Embryonic facial prominence (tissue), 1 donor: ENCODE measurements around the gene MYO16.

Experiments used
- DNase-seq: peaks from one replicate; pipeline ENCODE4 v3.0.0-alpha.2; 2016; ENCODE audit errors: extremely low spot score

MYO16 gene

DNA sequence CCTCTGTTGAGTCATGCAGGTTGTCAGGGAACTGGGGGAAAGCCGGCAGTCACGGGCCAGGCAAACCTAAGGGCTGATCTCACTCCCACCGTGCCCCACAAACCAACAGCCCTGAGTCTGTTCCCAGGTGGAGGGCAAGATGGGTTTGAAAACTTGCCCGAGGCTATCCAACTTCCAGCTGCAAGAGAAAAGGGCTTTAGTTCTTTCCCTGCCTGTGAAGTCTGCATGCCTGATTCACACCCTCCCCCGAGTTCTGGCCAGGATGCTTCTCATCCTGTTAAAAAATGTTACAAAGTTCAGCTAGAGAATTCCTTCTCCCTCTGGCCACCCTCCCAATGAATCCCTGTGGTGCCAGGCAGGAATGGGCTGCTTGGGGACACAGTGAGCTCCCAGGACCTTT lies 33.1 kb downstream of the MYO16 start:
- DNase-seq = no peak

- no peak for DNase-seq
Measured at GRCh38 chr13:108663710-108664109, 34.3 kb downstream of the MYO16 start.

- DNase-seq = no peak
Measured at GRCh38 chr13:108667205-108667604, 37.8 kb downstream of the MYO16 start.

GRCh38 chr13:108669381-108669780 lies 40.0 kb downstream of the MYO16 start:
- no peak for DNase-seq

DNA sequence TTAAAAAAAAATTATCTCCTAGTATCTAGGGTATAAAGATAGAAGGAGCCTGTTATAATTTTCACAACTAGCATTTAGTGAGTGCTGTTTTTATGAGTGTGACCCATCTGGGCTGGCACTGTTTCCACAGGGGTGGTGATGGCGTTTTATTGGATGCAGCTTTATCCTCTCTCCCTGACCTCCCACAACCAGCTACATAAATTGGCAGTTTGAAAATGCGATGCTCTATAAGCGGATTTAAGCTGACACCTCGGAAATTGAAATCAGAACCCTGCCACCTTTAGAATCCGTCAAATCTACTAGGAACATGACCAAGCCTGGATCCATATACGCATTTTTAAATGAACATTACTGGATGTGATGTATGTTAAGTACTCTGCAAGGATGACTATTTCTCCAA lies 44.9 kb downstream of the MYO16 start:
- no peak for DNase-seq

DNA sequence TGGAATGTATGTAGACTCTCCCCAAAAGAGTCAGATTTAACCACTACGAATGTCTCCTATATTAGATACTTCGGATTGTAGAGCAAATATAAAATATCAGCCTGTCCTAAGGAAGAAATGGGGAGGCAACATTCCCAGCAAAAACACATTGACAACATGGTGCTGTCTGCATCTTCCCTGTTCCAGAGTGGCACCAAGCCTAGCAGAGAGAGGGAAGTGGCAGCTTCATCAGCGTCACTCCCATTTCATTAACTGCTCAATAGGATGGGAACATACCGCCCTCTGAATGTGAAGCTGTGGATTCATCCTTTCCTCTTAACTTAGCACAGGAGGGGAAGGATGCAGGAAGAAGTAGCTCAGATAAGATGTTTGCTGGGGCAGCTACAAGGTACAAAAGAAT lies 45.4 kb downstream of the MYO16 start:
- no peak for DNase-seq

DNA sequence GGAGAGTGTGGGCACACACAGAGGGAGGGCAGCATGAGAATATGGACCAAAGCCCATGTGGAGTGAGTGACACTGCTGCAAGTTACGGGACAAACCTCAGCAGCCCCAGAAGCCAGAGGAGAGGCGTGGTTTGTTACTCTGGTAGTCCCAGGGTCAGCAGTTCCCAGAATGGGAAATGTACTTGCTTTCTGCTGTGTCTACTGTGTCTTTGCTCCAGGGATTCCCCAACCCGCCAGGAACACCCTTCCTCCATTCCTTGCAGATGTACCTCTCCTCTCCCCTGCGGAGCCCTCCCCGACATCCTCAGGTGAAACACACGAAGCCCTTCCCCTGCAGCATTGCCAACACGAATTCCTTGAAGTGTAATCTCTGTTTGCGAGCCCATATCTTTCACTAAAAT lies 47.2 kb downstream of the MYO16 start:
- DNase-seq = no peak

GRCh38 chr13:108677806-108678205 lies 48.4 kb downstream of the MYO16 start:
- no peak for DNase-seq

- DNase-seq = no peak
Measured at GRCh38 chr13:108680011-108680410, 50.6 kb downstream of the MYO16 start.

DNA sequence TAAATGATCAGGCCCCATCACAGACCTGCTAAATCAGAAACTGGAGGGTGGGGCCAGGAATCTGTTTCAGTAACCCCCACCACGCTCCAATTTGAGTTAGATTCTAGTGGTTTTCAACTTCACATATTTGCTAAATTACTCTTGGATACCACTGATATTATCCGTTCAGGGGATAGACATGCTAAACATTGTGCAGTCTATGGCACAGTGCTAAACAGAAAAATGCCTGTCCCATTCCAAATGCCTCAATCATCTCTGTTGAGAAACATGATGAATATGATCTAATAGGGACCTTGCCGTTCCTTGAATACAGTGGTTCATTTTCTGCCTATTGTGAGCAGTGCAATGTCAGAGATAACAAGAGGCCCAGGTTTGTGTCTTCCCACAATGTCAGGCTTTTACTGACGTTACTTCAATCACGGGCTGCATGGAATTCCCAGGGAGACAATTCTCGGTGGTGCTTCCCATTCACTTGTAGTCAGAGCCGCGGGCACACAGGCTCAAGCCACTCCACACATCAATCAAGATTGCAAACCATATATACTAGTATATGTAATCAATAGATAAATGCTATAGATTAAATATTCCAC lies 52.7 kb downstream of the MYO16 start:
- DNase-seq = no peak

DNA sequence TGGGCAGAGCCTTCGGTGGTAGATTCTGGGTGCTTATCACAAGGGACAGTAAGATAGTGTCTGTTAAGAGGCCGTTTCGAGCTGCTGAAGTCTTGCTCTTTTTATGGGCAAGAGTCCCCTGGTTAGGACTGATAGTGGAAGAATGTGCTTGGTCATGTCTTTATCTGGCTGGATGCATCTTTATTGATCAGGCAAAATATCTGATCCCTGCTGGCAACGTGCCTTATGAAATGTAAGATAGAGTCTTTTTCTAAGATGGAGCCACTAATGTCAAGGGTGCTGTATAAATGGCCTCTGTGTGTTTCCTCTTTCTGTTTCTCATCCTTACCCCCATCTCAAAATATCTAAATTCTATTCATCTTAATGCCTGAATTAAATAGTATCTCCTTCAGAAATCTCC lies 53.3 kb downstream of the MYO16 start:
- DNase-seq = no peak

DNA sequence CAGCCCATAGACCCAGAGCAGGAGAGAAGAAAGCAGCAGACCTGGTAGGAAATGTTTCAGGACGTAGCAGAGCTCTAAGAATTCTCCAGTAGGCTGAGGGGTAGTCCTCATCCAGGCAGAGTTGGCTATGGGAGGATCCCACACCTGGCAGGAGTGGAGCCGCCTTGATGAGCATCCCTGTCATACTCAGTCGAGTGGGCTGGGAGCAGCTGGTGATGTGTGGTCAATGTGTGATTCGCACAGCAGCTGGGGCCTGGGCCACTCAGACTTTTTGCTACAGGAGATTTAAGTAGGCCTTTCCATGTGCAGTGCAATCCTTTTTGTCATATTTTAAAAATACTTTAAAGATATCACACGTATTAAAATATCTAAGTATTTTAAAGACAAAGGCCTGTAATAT lies 56.6 kb downstream of the MYO16 start:
- DNase-seq = no peak

DNA sequence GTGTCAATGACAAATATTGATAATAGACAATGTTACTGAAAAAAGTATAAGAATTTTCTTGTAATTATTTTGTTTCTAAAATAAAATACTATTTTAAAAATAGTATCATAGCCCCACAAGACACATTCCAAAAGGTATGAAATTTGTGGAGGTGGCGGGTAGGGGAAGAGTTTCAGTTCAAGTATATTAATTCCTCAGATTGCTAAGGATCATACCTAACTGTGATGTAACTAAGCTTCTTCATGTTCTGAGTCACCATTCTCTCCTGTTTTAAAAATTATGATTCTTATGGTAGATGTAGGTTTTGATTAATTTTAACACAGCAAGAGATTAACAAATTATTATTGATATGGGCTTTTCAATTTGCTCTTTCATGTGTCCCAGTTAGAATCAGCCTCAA lies 61.3 kb downstream of the MYO16 start:
- no peak for DNase-seq

DNA sequence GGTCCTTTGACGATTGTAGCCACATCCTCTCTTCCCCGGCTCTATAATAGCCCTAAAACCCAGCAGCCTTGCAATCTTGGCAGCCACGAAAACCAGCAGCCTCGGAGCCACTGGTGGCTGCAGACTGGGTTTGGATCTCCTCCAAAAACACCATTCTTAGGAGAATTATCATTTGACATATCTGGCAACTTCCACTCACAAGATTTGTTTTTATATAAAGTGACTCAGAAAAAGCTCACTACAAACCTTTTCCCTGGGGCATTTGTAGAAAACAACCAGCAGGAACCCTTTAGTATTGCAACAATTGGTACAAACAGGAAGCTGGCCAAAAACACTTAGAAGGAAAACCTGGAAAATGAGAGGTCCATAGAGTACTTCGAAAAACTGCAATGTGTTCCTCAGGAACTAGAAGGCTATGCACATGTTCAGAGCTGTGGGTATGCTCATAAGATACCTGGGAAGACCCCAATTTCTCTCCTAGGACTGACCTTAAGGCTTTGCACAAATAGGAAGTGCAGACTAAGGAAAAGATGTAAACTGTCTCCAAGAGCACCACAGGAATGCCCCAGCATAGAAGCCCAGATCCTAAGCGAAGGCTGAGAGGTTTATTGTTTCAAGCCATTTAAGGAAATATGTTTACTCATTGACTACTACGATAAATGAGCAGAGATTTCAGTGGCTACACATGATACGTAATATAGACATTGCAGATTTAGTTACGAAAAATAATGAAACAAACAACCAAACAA lies 71.2 kb downstream of the MYO16 start:
- DNase-seq = no peak

DNA sequence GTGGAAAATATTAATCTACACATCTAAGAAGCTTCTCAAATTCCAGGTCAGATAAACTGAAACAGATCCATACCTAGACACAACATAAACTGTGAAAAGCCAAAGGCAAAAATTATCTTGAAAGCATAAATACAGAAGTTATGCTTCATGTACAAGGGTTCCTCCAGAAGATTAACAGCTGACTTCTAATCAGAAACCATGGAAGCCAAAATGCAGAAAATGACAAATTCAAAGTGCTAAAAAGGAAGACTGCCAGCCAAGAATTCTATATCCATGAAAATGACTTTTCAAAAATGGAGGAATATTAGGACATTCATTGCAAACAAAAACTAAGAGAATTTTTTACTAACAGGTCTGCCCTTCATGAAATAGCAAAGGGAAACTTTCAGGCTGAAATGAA lies 72.8 kb downstream of the MYO16 start:
- no peak for DNase-seq

DNA sequence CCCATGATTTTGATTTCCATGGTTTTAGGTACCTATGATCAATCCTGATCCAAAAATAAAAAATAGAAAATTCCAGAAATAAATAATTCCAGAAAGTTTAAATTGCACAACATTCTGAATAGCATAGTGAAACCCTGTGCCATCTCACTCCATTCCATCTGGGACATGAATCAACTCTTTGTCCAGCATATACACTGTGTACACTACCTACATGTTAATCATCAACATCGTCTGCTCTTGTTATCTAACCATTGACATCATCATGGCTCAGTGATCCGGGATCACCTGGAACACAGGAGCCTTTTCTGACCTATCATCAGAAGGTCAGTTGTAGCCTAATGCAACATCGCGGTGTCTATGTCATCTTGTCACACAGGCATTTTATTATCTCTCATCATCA lies 75.6 kb downstream of the MYO16 start:
- DNase-seq = no peak

DNA sequence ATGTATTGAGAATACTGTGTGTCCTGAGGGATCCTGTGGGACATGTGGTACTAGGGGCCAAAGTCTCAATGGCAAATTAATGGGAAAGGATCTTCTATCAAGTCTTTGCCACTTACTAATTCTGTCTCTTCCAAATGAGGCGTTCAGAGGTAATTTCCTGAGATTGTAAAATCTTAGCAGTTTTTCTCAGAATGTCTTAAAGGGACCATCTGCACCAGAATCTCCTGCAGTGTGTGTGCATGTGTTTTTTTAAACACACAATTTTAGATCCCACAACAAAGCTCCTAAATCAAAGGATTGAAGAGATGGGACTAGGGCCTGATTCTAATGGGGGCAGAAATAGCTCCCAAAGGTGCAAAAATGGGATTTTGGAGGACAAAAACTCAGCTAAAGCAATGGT lies 78.2 kb downstream of the MYO16 start:
- no peak for DNase-seq

GRCh38 chr13:108708921-108709320 lies 79.5 kb downstream of the MYO16 start:
- no peak for DNase-seq

DNA sequence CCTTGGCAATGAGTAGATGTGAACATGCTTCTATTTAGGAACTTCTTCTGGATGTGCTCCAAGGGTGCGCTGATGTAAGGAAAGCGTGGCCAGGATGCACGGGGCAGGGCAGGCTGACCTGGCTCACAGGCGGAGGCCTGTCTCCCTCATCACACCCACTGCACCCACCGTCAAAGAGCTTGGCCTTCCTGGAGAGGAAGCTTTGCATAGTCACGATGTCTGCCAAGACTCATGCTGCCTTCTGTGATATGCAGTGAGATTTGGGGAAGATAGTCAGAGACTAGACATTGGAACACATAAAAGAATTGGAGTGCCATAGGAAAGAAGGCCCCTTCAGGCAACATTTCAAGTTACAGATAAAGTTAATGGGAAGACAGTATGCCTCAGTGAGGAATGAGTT lies 82.0 kb downstream of the MYO16 start:
- DNase-seq = no peak

DNA sequence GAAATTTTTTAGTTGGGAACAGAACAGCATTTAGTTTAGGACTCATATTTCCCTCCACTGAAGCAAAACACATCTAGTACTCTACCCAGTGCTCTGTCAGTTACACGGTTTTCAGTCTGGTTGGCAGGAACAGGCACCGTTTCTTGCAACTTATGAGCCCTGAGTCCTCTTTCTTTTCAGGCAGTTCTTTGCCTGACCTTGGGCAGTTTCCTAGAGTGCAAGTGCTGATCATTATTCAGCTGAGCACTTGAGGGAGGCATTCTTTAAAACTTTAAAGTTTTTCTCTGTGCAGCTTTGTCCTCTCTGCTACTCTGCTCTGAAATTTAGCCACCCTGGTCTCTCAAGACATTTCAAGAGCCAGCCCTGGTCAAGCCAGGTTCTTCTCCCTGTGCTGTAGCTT lies 96.1 kb downstream of the MYO16 start:
- DNase-seq = no peak

DNA sequence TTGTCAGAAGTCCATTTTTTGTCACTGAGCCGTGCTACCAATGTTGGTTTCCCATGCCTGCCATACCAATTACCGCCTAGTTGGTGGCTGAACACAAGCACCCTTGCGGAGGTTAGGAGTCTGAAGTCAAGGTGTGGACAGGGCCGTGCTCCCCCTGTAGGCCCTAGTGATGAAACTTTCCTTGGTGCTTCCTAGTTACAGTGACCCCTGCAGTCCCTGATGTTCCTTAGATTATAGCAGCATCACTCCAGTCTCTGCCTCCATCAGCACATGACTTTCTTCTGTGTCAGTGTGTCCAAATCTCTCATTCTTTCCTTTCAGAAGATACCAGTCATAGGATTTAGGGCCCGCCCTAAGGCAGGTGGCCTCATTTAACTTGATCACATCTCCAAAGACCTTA lies 99.0 kb downstream of the MYO16 start:
- no peak for DNase-seq

GRCh38 chr13:108733022-108733560 lies 103.7 kb downstream of the MYO16 start:
- no peak for DNase-seq

DNA sequence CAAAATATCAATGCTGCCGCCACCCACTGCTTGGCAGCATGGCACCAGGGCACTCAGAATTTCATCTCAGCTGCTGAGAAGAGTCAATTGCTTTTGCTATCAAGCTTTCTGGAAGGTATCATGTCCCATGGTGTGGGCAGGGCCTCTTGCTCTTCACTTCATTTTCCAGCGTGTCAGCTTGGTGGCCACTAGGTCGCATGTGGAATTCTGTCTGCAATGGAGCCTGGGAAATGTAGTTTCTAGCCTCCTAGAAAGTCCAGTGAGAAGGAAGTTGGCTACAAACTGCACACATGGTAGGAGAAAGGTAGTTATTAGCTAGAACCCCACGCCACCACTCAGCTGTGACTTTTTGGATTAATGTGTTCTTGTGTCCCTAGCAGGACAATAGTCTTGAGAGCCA lies 105.3 kb downstream of the MYO16 start:
- DNase-seq = no peak

GRCh38 chr13:108741930-108742329 lies 112.5 kb downstream of the MYO16 start:
- no peak for DNase-seq
